ENCODE data around the gene NDOR1.
A peak's percentile ranks its signal among the peaks of the same experiment; 100 is the strongest.

NDOR1 gene

GRCh38 chr9:137245450-137246421 lies 40.2 kb downstream of the NDOR1 start:
- H3K27ac ChIP-seq (ENCODE audit: low read depth, low read length) = no peak overlapping the region
- no peak overlapping the region for H3K4me3 ChIP-seq (ENCODE audit: low read length)
- H3K9me3 ChIP-seq (ENCODE audit: insufficient read depth, low read depth, low read length) = no peaks in the 10 kb centered on the region
- H3K27me3 ChIP-seq (ENCODE audit: insufficient read depth, low read length) = no peaks in the 10 kb centered on the region; the same call in 1 of the 2 replicates
- peaks cover 14% of the 10 kb centered on the region for H3K4me1 ChIP-seq (ENCODE audit: insufficient read depth, low read length)
- 91% methylated on average over 25 of the region's 25 CpGs for WGBS
- H3K36me3 ChIP-seq (ENCODE audit: insufficient read depth, low read length) = peaks cover 22% of the 10 kb centered on the region
- no peak overlapping the region for H3K9ac ChIP-seq (ENCODE audit: low read depth, low read length)

DNA sequence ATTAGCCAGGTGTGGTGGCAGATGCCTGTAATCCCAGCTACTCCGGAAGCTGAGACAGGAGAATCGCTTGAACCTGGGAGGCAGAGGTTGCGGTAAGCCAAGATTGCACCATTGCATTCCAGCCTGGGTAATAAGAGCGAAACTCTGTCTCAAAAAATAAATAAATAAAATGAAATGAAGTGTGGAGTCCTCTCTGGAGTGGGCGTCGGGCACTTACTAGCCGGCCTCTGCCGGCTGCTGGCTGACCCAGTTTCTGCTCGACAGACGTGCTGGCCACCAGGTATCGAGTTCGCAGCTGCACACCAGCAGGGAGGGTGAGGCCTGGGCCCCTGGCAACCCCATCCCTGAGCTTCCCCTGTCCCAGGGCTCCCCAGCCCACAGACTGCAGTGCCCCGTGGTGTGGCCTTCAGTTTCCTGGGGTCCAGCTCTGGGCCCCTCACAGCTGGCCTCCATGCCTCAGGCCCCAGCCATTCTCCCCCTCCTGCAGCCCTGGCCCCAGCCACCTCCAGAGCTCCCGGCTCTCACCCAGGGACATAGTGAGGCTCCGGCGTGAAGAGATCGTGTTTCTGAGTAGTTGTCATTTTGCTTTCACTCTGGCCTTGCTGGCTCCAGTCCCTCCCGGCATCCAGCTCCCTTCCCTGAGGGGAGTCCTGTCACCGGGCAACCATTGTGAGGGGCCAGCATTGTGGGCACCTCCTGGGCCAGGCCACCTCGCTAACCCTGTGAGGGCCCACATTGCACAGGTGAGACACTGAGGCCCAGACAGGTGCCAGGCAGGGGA lies 41.8 kb downstream of the NDOR1 start:
- no peaks in the 10 kb centered on the region for H3K9me3 ChIP-seq (ENCODE audit: insufficient read depth, low read depth, low read length)
- WGBS = 81% methylated on average over 20 of the region's 20 CpGs
- no peak overlapping the region for H3K4me3 ChIP-seq (ENCODE audit: low read length)
- peaks cover 17% of the 10 kb centered on the region for H3K36me3 ChIP-seq (ENCODE audit: insufficient read depth, low read length)
- peaks cover 11% of the 10 kb centered on the region for H3K4me1 ChIP-seq (ENCODE audit: insufficient read depth, low read length)
- H3K27me3 ChIP-seq (ENCODE audit: insufficient read depth, low read length) = no peaks in the 10 kb centered on the region; the same call in 1 of the 2 replicates
- 0 out of 2 replicates have a peak overlapping the region, but pooled peaks have one; percentile 19 for H3K9ac ChIP-seq (ENCODE audit: low read depth, low read length)
- H3K27ac ChIP-seq (ENCODE audit: low read depth, low read length) = no peak overlapping the region

- H3K4me3 ChIP-seq (ENCODE audit: low read length) = no peak overlapping the region
- H3K9me3 ChIP-seq (ENCODE audit: insufficient read depth, low read depth, low read length) = no peaks in the 10 kb centered on the region
- peaks cover 12% of the 10 kb centered on the region for H3K36me3 ChIP-seq (ENCODE audit: insufficient read depth, low read length)
- peaks cover 10% of the 10 kb centered on the region for H3K4me1 ChIP-seq (ENCODE audit: insufficient read depth, low read length)
- H3K27ac ChIP-seq (ENCODE audit: low read depth, low read length) = no peak overlapping the region
- H3K9ac ChIP-seq (ENCODE audit: low read depth, low read length) = no peak overlapping the region
- no peaks in the 10 kb centered on the region; the same call in 1 of the 2 replicates for H3K27me3 ChIP-seq (ENCODE audit: insufficient read depth, low read length)
- 93% methylated on average over 6 of the region's 6 CpGs for WGBS
Measured at GRCh38 chr9:137247916-137248175, 42.3 kb downstream of the NDOR1 start.

DNA sequence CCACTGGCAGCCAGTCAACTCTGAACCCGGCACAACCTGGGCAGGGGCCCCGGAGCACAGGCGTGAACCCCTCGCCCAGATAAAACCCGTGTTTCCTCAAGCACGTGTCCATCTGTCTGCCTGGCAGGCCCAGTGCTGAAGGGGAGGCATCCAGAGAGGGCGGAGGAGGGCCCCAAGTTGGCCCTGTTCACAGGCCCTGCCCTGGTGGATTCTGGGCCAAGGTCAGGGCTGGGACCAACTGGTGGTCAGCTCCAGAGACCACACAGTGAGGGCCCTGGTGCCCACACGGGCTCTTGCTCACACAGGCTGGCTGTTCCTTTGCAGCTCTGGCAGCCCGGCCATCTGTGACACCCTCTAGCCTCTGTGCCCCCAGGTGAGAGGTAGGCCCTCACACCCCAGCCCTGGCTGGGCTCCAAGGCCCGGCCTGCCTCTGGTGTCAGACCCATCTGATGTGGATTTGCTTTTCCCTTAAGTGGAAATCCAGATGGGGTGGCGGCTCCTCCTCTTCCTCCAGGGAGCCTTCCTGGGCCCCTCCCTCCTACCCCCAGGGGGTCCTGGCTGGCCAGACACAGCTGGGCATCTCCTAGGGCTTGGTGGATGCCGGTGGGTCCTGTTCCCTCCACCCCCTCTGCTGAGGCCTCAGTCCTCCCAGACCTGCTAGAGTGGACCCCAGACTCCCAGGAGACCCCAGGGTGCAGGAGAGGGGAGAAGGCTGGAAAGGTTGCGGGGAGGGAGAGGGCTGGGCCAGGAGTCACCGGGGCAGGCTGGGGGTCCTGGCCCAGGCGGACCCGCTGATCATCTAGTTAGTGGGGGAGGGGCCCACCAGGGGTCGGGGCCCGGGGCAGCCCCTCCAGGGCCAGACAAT lies 45.1 kb downstream of the NDOR1 start:
- no peak overlapping the region for H3K4me3 ChIP-seq (ENCODE audit: low read length)
- WGBS = 80% methylated on average over 17 of the region's 18 CpGs
- H3K27me3 ChIP-seq (ENCODE audit: insufficient read depth, low read length) = no peaks in the 10 kb centered on the region; the same call in 1 of the 2 replicates
- H3K27ac ChIP-seq (ENCODE audit: low read depth, low read length) = no peak overlapping the region
- H3K4me1 ChIP-seq (ENCODE audit: insufficient read depth, low read length) = peaks cover 5% of the 10 kb centered on the region; the same call in 1 of the 2 replicates
- H3K36me3 ChIP-seq (ENCODE audit: insufficient read depth, low read length) = no peaks in the 10 kb centered on the region
- H3K9ac ChIP-seq (ENCODE audit: low read depth, low read length) = no peak overlapping the region
- H3K9me3 ChIP-seq (ENCODE audit: insufficient read depth, low read depth, low read length) = no peaks in the 10 kb centered on the region

DNA sequence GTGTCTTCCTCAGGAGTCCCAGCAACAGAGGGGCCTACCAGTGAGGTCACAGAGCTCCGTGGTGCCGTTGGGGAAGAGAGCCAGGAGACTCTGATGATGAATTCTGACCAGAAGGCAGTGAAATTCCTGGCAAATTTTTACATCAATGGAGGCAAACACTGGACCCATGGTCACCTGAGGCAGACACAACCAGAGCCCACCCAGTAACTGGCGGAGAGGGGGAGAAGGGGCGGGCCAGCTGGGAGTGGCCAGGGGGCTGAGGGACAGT lies 45.6 kb downstream of the NDOR1 start, which contains the start of gene STPG3:
Gene STPG3 (plus strand): TSS at position 93 of the 268 bp plus-strand sequence. CDS start 1 bp downstream, at position 94.
- no peaks in the 10 kb centered on the region for H3K9me3 ChIP-seq (ENCODE audit: insufficient read depth, low read depth, low read length)
- no peaks in the 10 kb centered on the region for H3K36me3 ChIP-seq (ENCODE audit: insufficient read depth, low read length)
- 68% methylated on average over 4 of the region's 4 CpGs for WGBS
- H3K27ac ChIP-seq (ENCODE audit: low read depth, low read length) = no peak within 1 kb of the TSS
- H3K4me1 ChIP-seq (ENCODE audit: insufficient read depth, low read length) = peaks cover 5% of the 10 kb centered on the region; the same call in 1 of the 2 replicates
- no peak within 1 kb of the TSS for H3K9ac ChIP-seq (ENCODE audit: low read depth, low read length)
- H3K4me3 ChIP-seq (ENCODE audit: low read length) = no peak within 1 kb of the TSS
- H3K27me3 ChIP-seq (ENCODE audit: insufficient read depth, low read length) = no peaks in the 10 kb centered on the region; the same call in 1 of the 2 replicates

DNA sequence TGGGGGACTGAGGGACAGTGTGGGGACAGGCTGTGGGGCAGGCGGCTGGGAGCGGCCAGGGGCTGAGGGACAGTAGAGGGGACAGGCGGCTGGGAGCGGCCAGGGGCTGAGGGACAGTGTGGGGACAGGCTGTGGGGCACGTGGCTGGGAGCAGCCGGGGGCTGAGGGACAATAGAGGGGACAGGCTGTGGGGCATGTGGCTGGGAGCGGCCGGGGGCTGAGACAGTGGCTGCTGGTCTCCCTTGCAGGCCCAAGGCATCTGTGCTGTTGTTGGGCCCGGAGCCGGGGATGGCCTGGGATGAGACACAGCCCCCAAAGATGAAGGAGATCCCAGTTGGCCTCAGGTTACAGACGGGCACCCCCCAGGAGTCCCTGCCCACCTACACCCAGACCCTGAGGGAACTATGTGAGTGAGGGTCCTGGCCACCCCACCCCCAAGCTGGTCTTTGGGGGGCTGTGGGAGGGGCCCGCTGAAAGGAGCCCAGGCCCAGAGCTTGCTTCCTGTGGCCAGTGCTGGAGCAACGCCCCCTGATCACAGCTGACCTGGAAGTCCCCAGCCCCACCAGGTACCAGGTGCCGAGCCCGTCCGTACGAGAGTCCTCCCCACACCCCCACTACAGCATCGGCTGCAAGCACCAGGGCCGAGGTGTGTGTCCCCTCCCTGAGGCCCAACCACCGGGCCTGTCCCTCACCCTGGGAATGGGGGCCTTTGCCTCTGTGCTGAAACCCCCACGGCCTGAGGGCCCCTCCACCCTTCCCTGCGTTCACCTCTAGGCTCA lies 46.2 kb downstream of the NDOR1 start:
- peaks cover 3% of the 10 kb centered on the region for H3K36me3 ChIP-seq (ENCODE audit: insufficient read depth, low read length)
- H3K9me3 ChIP-seq (ENCODE audit: insufficient read depth, low read depth, low read length) = no peaks in the 10 kb centered on the region
- no peak overlapping the region for H3K4me3 ChIP-seq (ENCODE audit: low read length)
- 91% methylated on average over 21 of the region's 22 CpGs for WGBS
- no peak overlapping the region for H3K9ac ChIP-seq (ENCODE audit: low read depth, low read length)
- no peak overlapping the region for H3K27ac ChIP-seq (ENCODE audit: low read depth, low read length)
- peaks cover 5% of the 10 kb centered on the region; the same call in 1 of the 2 replicates for H3K4me1 ChIP-seq (ENCODE audit: insufficient read depth, low read length)
- no peaks in the 10 kb centered on the region; the same call in 1 of the 2 replicates for H3K27me3 ChIP-seq (ENCODE audit: insufficient read depth, low read length)

- H3K27ac ChIP-seq (ENCODE audit: low read depth, low read length) = no peak overlapping the region
- H3K27me3 ChIP-seq (ENCODE audit: insufficient read depth, low read length) = no peaks in the 10 kb centered on the region; the same call in 1 of the 2 replicates
- H3K4me1 ChIP-seq (ENCODE audit: insufficient read depth, low read length) = peaks cover 5% of the 10 kb centered on the region; the same call in 1 of the 2 replicates
- H3K36me3 ChIP-seq (ENCODE audit: insufficient read depth, low read length) = peaks cover 9% of the 10 kb centered on the region
- H3K9me3 ChIP-seq (ENCODE audit: insufficient read depth, low read depth, low read length) = no peaks in the 10 kb centered on the region
- 75% methylated on average over 35 of the region's 35 CpGs for WGBS
- H3K4me3 ChIP-seq (ENCODE audit: low read length) = no peak overlapping the region
- no peak overlapping the region for H3K9ac ChIP-seq (ENCODE audit: low read depth, low read length)
Measured at GRCh38 chr9:137252555-137253506, 47.3 kb downstream of the NDOR1 start.

- Histone ChIP-seq H3K4me1 (ENCODE audit: insufficient read depth, low read length) (peaks cover 5% of the 10 kb centered on the region; the same call in 1 of the 2 replicates), H3K27me3 (ENCODE audit: insufficient read depth, low read length) (no peaks in the 10 kb centered on the region; the same call in 1 of the 2 replicates), H3K36me3 (ENCODE audit: insufficient read depth, low read length) (peaks cover 20% of the 10 kb centered on the region), H3K9me3 (ENCODE audit: insufficient read depth, low read depth, low read length) (no peaks in the 10 kb centered on the region), H3K4me3 (ENCODE audit: low read length) (peak overlapping the region; percentile 93), H3K27ac (ENCODE audit: low read depth, low read length) (no peak overlapping the region), H3K9ac (ENCODE audit: low read depth, low read length) (peak overlapping the region; percentile 84; the same call in 1 of the 2 replicates)
- WGBS = 56% methylated on average over 21 of the region's 21 CpGs
Measured at GRCh38 chr9:137253717-137254623, 48.5 kb downstream of the NDOR1 start.

All from HUES64 (cell line).